HG03045 (cell line): ENCODE data around the gene DIRAS2.
"Not testable (repeated sequence)": the region's sequence is repeated elsewhere in the genome, so short reads cannot be mapped to it uniquely, and the experiment has no call there.

ENCODE experiments used
- ATAC-seq: cut with Tn5 transposase; IDR thresholded peaks from one replicate; pipeline ENCODE4 v1.9.1; 2021; ENCODE audit warnings: mild to moderate bottlenecking, moderate library complexity; ENCODE audit not compliant: unreplicated experiment

DIRAS2 gene, protein sequence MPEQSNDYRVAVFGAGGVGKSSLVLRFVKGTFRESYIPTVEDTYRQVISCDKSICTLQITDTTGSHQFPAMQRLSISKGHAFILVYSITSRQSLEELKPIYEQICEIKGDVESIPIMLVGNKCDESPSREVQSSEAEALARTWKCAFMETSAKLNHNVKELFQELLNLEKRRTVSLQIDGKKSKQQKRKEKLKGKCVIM

GRCh38 chr9:90642570-90643539, at the start of gene DIRAS2:
TSS of gene DIRAS2 (minus strand) at chr9:90642824. CDS start at chr9:90613827, 28,997 bp downstream.
- ATAC-seq: no peak

- ATAC-seq: no peak
Measured at GRCh38 chr9:90684736-90685135, 42.1 kb upstream of the DIRAS2 start.

GRCh38 chr9:90684106-90684505, 41.5 kb upstream of the DIRAS2 start:
- no peak for ATAC-seq

DNA sequence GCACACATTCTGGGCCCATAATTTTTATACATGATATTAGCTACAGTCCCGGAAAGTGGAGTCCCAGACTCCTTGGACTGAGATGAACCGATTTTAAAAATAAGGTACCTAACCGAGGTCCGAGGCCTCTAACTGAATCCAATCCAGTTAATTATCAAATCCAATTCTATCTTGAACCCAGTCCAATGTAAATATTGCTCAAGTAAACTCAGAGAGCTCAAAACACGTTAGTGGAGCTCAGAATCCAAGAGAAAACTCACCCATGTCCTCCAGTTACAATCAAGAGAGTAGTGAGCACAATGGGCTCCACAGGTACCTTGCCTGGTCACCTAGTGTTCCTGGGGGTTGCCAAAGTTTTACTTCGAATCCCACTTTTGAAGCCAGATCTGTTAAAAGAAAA, 37.9 kb upstream of the DIRAS2 start:
- ATAC-seq: no peak

DNA sequence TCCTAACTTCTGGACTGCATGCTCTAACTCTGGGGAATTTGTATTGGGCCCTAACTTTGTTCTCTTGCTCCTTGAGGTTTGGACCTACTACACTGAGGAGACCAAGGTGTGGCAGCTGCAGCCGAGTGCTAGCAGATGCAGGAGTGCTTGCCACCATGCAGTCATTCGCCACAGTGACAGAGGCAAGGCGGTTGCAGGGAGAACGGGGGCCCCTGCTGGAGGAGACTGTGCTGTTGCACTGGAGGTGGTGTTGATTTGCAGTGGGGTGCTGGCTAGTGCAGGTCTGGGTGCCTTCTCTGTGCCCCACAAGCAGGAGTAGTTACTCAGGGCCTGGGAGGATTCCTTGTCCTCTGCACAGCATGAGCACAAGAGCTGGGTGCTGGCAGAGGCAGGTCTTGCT, 22.4 kb upstream of the DIRAS2 start:
- ATAC-seq: no peak

DNA sequence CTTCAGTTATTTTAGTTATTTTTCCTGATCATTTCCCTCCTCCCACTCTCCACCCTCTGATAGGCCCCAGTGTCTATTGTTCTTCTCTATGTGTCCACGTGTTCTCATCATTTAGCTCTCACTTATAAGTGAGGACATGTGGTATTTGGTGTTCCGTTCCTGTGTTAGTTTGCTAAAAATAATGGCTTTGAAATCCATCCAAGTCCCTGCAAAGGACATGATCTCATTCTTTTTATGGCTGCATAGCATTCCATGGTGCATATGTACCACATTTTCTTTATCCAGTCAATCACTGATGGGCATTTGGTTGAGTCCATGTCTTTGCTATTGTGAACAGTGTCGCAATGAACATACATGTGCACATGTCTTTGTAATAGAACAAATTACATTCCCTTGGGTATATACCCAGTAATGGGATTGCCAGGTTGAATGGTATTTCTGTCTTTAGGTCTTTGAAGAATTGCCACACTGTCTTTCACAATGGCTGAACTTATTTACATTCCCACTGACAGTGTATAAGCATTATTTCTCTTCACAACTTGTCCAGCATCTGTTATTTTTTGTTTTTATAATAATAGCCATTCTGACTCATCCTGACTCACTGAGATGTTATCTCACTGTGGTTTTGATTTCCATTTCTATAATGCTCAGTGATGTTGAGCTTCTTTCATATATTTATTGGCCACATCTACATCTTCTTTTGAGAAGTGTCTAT, 17.2 kb upstream of the DIRAS2 start:
- ATAC-seq: no peak

GRCh38 chr9:90658783-90659182, 16.2 kb upstream of the DIRAS2 start:
- no peak for ATAC-seq

GRCh38 chr9:90658181-90658580, 15.6 kb upstream of the DIRAS2 start:
- ATAC-seq: no peak

GRCh38 chr9:90656876-90657275, 14.3 kb upstream of the DIRAS2 start:
- ATAC-seq: not testable (repeated sequence)

DNA sequence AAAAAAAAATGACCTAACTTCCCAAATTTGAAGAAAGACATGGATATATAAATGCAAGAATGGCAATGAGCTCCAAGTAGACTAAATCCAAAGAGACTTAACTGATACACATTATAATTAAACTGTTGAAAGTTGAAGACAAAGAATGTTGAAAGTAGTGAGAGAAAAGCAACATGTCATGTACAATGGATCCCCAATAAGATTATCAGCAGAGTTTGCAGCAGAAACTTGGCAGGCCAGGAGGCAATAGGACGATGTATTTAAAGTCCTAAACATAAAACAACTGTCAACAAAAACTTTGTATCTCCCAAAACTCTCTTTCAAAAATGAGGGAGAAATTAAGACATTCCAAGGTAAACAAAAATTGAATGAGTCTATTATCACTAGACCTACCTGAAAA, 8.6 kb upstream of the DIRAS2 start:
- no peak for ATAC-seq

GRCh38 chr9:90647843-90648242, 5.2 kb upstream of the DIRAS2 start:
- ATAC-seq: no peak

GRCh38 chr9:90645721-90646120, 3.1 kb upstream of the DIRAS2 start:
- no peak for ATAC-seq

DNA sequence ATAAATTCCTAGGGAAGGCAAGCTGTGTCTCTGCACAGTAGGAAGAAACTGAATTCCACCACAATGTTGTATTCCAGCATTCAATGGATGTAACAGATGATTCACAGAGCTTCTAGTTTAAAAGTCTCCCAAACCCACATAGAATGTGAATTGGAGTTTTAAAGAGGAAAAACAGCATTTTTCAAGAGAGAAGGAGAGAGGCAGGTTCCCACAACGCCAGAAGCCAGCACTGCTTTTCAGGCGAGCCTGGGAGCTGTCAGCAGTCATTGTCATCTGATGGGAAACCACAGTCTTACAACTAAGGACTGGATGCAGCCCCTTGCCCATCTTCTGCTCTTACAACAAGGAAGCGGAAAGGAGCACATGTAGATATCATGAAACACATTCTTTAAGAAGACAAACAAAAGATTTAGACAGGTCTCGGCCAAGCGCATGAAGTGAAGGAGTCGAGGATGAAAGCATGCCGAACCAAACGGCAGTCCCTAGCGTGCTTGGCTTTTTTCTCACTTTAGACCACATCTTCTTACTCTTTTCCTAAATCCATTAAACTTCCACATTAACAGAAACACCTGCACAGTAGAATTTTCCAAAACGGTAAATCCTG, 638 bp downstream of the DIRAS2 start:
- ATAC-seq: no peak

DNA sequence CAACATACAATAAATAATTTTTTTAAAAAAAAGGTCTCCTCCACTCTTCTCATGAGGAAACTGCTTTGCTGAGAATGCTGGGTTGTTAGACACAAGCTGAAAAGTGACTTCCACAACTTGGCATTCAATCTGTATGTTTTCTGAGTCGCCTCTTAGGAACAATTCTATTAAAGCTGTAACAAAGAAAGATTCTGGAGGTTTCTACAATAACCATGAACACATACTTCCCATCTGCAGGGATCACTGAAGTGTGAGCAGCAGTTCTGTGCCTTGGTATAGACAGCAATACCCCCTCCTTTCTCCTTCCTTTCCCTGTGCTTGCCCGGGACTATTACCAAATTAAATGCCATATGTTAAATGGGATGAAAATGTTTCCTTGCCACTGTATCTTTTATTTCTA, 1.5 kb downstream of the DIRAS2 start:
- ATAC-seq: no peak

DNA sequence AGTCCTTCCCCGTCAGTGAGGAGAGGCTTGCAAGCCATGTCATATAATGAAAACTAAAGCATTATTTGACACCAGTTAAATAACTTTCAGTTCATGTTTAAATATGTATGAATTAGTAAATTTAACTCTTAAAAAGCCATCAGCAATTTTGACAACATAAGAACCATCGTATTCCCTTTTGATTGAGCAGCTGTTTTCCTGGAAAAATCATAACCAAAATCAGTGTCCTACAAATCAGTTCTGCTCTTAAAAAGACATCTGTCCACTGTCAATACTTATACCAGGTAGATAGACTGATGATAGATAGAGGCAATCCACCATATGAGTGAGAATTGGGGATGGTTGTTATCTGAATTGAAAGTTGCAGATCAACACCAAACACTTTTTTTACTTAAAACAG, 2.3 kb downstream of the DIRAS2 start:
- ATAC-seq: no peak

DNA sequence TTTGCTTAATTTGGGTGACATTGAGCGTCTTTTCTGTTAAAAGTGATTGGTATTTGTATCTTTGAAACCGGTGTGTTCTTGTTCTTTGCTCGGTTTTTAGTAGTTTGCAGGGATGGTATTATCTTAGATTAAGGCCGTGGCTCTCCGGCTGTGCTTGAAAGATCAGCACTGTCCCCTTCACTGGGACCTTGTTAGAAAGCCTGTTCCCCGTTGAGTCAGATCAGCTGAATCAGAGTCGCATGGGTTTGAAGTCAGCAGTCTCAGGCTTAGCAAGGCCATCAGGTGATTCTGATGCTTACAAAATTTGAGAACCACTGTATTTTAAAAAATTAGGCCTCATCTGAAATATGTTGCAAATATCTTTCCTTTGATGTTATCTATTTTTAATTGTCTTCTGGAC, 5.0 kb downstream of the DIRAS2 start:
- ATAC-seq: no peak

DNA sequence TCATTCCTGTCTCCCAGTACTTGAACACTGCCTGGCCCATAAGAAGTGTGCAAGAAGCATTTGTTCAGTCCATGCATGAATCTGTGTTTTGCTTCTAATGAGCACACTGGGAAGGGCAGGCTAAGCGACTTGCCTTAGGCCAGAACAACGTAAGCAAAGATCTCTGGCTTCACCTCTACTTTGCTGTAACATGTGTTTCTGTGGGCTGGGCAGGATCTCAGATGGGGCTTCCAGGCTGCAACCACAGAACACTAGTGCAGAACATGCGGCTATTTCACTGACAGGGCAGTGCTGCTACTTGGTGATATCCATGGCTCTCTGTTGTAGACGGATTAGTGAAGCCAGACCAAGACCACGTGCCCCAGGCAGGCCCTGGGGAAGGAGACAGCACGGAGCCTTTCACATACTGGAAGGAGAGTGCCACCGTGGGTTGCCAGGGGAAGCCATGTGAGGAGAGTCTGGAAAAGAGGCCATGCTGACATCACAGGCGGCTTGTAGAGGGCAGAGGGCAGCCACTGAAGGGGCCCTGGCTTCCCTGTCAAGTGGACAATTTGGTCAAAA, 9.9 kb downstream of the DIRAS2 start:
- no peak for ATAC-seq

DNA sequence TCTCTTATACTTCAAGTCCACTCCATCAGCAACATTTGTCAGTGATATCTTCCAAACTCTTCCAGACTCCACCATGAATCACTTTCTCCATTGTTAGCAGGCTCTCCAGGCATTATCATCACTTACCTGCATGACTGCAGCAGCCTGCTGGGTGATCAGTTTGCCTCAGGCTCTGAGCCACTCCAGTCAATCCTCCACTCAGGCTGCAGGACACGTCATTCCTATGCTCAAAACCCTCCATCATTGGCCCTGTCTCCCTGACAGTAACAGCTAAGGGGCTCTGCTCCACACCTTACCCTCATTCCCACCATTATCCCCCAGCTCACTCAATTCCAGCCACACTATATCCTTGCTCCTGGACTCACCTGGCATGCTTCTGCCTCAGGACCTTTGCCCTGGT, 10.7 kb downstream of the DIRAS2 start:
- no peak for ATAC-seq

GRCh38 chr9:90629991-90630390, 12.6 kb downstream of the DIRAS2 start:
- no peak for ATAC-seq

- ATAC-seq: no peak
Measured at GRCh38 chr9:90629354-90629753, 13.3 kb downstream of the DIRAS2 start.

DNA sequence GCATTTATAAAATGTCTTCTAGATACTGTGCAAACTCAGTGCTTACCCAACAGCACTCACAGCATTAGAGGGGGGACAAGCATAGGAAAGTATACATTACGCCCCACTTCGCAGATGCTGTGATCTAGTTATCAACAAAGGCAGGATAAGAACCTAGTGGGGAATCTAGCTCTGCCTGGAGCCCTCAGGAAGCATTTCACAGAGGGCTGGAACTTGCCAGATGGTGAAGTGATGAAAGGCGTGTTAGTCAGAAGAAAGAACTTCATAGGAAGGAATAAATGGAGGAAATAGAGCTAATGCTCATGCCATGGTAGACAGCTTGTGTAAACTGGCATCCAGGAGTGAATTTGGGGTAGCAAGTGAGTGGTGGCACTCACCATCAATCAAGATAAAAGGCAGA, 25.8 kb downstream of the DIRAS2 start:
- ATAC-seq: no peak
